IMR-90 (cell line): ENCODE results near the gene GMPPA. TPM values are rescaled to one million over a fixed set of nuclear protein-coding genes. Genes with fewer than 3 reads are reported as not detected.

ENCODE experiments used
- ATAC-seq: fragments of 200-7000 bp; cut with Tn5 transposase; 2 replicates; pipeline ENCODE4 v1.9.1; 2020; ENCODE audit warnings: low read depth, mild to moderate bottlenecking, moderate library complexity
- BruUV-seq: library from RNA; stranded (reverse); fragments of 400-500 nt; replicated peaks from 2 replicates; lab custom pipeline; 2021; lab: Mats Ljungman, UMichigan
- CTCF ChIA-PET: fragments of 300-600 bp; formaldehyde crosslinking; extraction: SDS; loops from one replicate; lab custom pipeline; 2021; ENCODE audit warnings: antibody characterized with exemption; lab: Yijun Ruan, JAX
- POLR2A ChIA-PET: fragments of 300-600 bp; sonication (Branson Sonifier 250); formaldehyde crosslinking; loops from one replicate; lab custom pipeline; 2022; ENCODE audit warnings: antibody characterized with exemption; ENCODE audit not compliant: unreplicated experiment; lab: Charles Lee
- DNase-seq: peaks from one replicate; pipeline ENCODE4 v3.0.0; 2013
- H2AFZ ChIP-seq: replicated peaks from 2 replicates; pipeline ENCODE3; 2013; ENCODE audit warnings: low read length, mild to moderate bottlenecking; ENCODE audit not compliant: poor library complexity
- H2AK5ac ChIP-seq: 2 replicates; pipeline ENCODE4 v1.6.1; 2013; ENCODE audit warnings: low read depth, low read length, inconsistent platforms
- H2AK9ac ChIP-seq: replicated peaks from 2 replicates; pipeline ENCODE3; 2013; ENCODE audit warnings: mild to moderate bottlenecking, low read depth, low read length, moderate library complexity; ENCODE audit not compliant: poor library complexity
- H2BK120ac ChIP-seq: 2 replicates; pipeline ENCODE4 v1.6.1; 2013; ENCODE audit warnings: low read depth, low read length, inconsistent platforms
- H2BK15ac ChIP-seq: 3 replicates; pipeline ENCODE4 v1.6.1; 2013; ENCODE audit warnings: low read depth, low read length, inconsistent platforms
- H2BK20ac ChIP-seq: 2 replicates; pipeline ENCODE4 v1.6.1; 2013; ENCODE audit warnings: low read depth, mild to moderate bottlenecking, inconsistent platforms, low read length, moderate library complexity
- H2BK5ac ChIP-seq: 2 replicates; pipeline ENCODE4 v1.6.1; 2013; ENCODE audit warnings: mild to moderate bottlenecking, low read depth, low read length, inconsistent platforms; ENCODE audit not compliant: poor library complexity, severe bottlenecking
- H3K14ac ChIP-seq: replicated peaks from 2 replicates; pipeline ENCODE4 v1.6.1; 2013; ENCODE audit warnings: low read depth, low read length, inconsistent platforms
- H3K18ac ChIP-seq: 2 replicates; pipeline ENCODE4 v1.6.1; 2013; ENCODE audit warnings: low read depth, low read length, control low read depth
- H3K23ac ChIP-seq: 2 replicates; pipeline ENCODE4 v1.6.1; 2013; ENCODE audit warnings: low read depth, low read length, inconsistent platforms
- H3K27ac ChIP-seq: 2 replicates; pipeline ENCODE4 v1.5.1; 2013; ENCODE audit warnings: mild to moderate bottlenecking, control low read depth, low read length; ENCODE audit not compliant: insufficient read depth
- H3K27me3 ChIP-seq: 2 replicates; pipeline ENCODE4 v1.6.1; 2013; ENCODE audit warnings: low read length; ENCODE audit not compliant: control insufficient read depth, insufficient read depth
- H3K36me3 ChIP-seq: 2 replicates; pipeline ENCODE4 v1.6.1; 2013; ENCODE audit warnings: low read length, mixed read lengths; ENCODE audit not compliant: control insufficient read depth, insufficient read depth
- H3K4ac ChIP-seq: 2 replicates; pipeline ENCODE4 v1.6.1; 2013; ENCODE audit warnings: low read depth, low read length, inconsistent platforms
- H3K4me1 ChIP-seq: 2 replicates; pipeline ENCODE4 v1.6.1; 2013; ENCODE audit warnings: low read length, mixed read lengths; ENCODE audit not compliant: control insufficient read depth, insufficient read depth
- H3K4me2 ChIP-seq: 2 replicates; pipeline ENCODE4 v1.6.1; 2013; ENCODE audit warnings: low read depth, mild to moderate bottlenecking, control low read depth, low read length, moderate library complexity
- H3K4me3 ChIP-seq: 2 replicates; pipeline ENCODE4 v1.5.1; 2013; ENCODE audit warnings: low read depth, mild to moderate bottlenecking, control low read depth, low read length, moderate library complexity; ENCODE audit not compliant: insufficient read depth
- H3K56ac ChIP-seq: 2 replicates; pipeline ENCODE4 v1.6.1; 2013; ENCODE audit warnings: low read length, inconsistent platforms; ENCODE audit not compliant: insufficient read depth; ENCODE audit errors: extremely low read depth
- H3K79me1 ChIP-seq, 2 experiments: 2 replicates each; pipeline ENCODE4 v1.6.1; 2013; ENCODE audit warnings: low read length in 2 of 2, inconsistent platforms in 1 of 2, low read depth in 1 of 2
- H3K9ac ChIP-seq: 2 replicates; pipeline ENCODE4 v1.6.1; 2013; ENCODE audit warnings: low read depth, low read length, control low read depth
- H3K9me1 ChIP-seq: 2 replicates; pipeline ENCODE4 v1.6.1; 2013; ENCODE audit warnings: low read length, inconsistent platforms; ENCODE audit not compliant: insufficient read depth
- H3K9me3 ChIP-seq: 2 replicates; pipeline ENCODE4 v1.6.1; 2013; ENCODE audit warnings: low read length; ENCODE audit not compliant: control insufficient read depth, insufficient read depth
- H4K20me1 ChIP-seq: 2 replicates; pipeline ENCODE4 v1.6.1; 2013; ENCODE audit warnings: low read length, inconsistent platforms; ENCODE audit not compliant: insufficient read depth
- H4K5ac ChIP-seq: 2 replicates; pipeline ENCODE4 v1.6.1; 2013; ENCODE audit warnings: mild to moderate bottlenecking, low read depth, low read length, control low read depth
- H4K8ac ChIP-seq, 2 experiments: 2 replicates each; pipeline ENCODE4 v1.6.1; 2013; ENCODE audit warnings: low read depth in 2 of 2, low read length in 2 of 2, control low read depth in 1 of 2, inconsistent platforms in 1 of 2
- H4K91ac ChIP-seq: 2 replicates; pipeline ENCODE4 v1.6.1; 2013; ENCODE audit warnings: low read depth, low read length, inconsistent platforms; ENCODE audit not compliant: insufficient read depth
- BHLHE40 ChIP-seq: fragments of 150-350 bp; IDR thresholded peaks from 2 replicates; pipeline ENCODE4 v1.6.1; 2016; ENCODE audit warnings: mild to moderate bottlenecking, low read depth, low read length
- CEBPB ChIP-seq: IDR thresholded peaks from 2 replicates; pipeline ENCODE4 v1.6.1; 2012; ENCODE audit warnings: low read depth, low read length, improper control_type of control experiment
- CHD1 ChIP-seq: IDR thresholded peaks from 2 replicates; pipeline ENCODE4 v1.6.1; 2012; ENCODE audit warnings: low read depth, low read length, improper control_type of control experiment
- FOS ChIP-seq: fragments of 150-350 bp; IDR thresholded peaks from 2 replicates; pipeline ENCODE4 v1.6.1; 2016; ENCODE audit warnings: low read depth, low read length
- MAFK ChIP-seq: IDR thresholded peaks from 2 replicates; pipeline ENCODE4 v1.6.1; 2012; ENCODE audit warnings: low read depth, low read length, improper control_type of control experiment
- MAZ ChIP-seq: IDR thresholded peaks from 2 replicates; pipeline ENCODE4 v1.6.1; 2012; ENCODE audit warnings: low read depth, mild to moderate bottlenecking, low read length, improper control_type of control experiment, moderate library complexity, borderline replicate concordance
- MXI1 ChIP-seq: IDR thresholded peaks from 2 replicates; pipeline ENCODE4 v1.6.1; 2012; ENCODE audit warnings: low read depth, mild to moderate bottlenecking, low read length, moderate library complexity, borderline replicate concordance
- POLR2A ChIP-seq: IDR thresholded peaks from 2 replicates; pipeline ENCODE4 v1.6.1; 2012; ENCODE audit warnings: mild to moderate bottlenecking, low read depth, low read length
- RAD21 ChIP-seq: IDR thresholded peaks from 2 replicates; pipeline ENCODE4 v1.6.1; 2012; ENCODE audit warnings: low read length, improper control_type of control experiment
- RCOR1 ChIP-seq: IDR thresholded peaks from 2 replicates; pipeline ENCODE4 v1.6.1; 2012; ENCODE audit warnings: mild to moderate bottlenecking, low read length, improper control_type of control experiment; ENCODE audit not compliant: insufficient replicate concordance
- RFX5 ChIP-seq: IDR thresholded peaks from 2 replicates; pipeline ENCODE4 v1.8.0; 2012; ENCODE audit warnings: low read depth, mild to moderate bottlenecking, low read length, moderate library complexity
- SMC3 ChIP-seq: fragments of 150-350 bp; IDR thresholded peaks from 2 replicates; pipeline ENCODE4 v1.6.1; 2016; ENCODE audit warnings: low read depth, mild to moderate bottlenecking, antibody characterized with exemption, low read length, moderate library complexity
- USF2 ChIP-seq: fragments of 150-350 bp; IDR thresholded peaks from 2 replicates; pipeline ENCODE4 v1.6.1; 2017; ENCODE audit warnings: mild to moderate bottlenecking, antibody characterized with exemption, low read length, low read depth
- WGBS, 2 experiments: methylation state at CpG; one replicate each; pipeline versions ENCODE4 v1.1.5 to v1.1.7; 2013; ENCODE audit warnings: missing lambda C conversion rate in 2 of 2; ENCODE audit not compliant: insufficient read length in 1 of 2; ENCODE audit errors: extremely low coverage in 2 of 2; 5-methylcytosine and 5-hydroxymethylcytosine counted together
- dilution Hi-C: fragments of 300-500 bp; cut with HindIII; formaldehyde crosslinking; loops from one replicate; pipeline ENCODE4 v1.14.3; 2018; ENCODE audit warnings: low sequenced_read_pairs; ENCODE audit not compliant: unreplicated experiment
- in situ Hi-C: fragments of 300-500 bp; cut with MboI; formaldehyde crosslinking; loops from 3 replicates; pipeline ENCODE4 v1.14.3; 2019; ENCODE audit warnings: low sequenced_read_pairs, inconsistent platforms, mixed read lengths
- intact Hi-C: fragments of 100-400 bp; cut with micrococcal nuclease; formaldehyde crosslinking; loops from 2 replicates; pipeline ENCODE4 v1.10.0; 2022
- polyA plus RNA-seq, 3 experiments: library from polyadenylated mRNA; depleted of rRNA; stranded (reverse); fragments of >200 nt; gene quantifications; 2 replicates each; pipeline ENCODE4 v1.2.3, GENCODE V29; 2012; ENCODE audit warnings: low replicate concordance in 1 of 3
- total RNA-seq: library from RNA; depleted of rRNA; stranded (reverse); fragments of >200 nt; gene quantifications from 2 replicates; pipeline ENCODE4 v1.2.3, GENCODE V29; 2012
- TF ChIP-seq, protein P1 (sequence below): conservative IDR thresholded peaks from 2 replicates; pipeline ENCODE4 v1.5.1; 2012; ENCODE audit warnings: mild to moderate bottlenecking, low read depth, low read length, improper control_type of control experiment

Gene GMPPA
- total and polyA plus RNA-seq, 2 of the 4 experiments (the other 2 are of a cell fraction) = 103 to 134 TPM

- H2BK15ac ChIP-seq = no peak overlapping the region
- intact Hi-C loops = no loop called here
- no peak overlapping the region for H2AK5ac ChIP-seq
- ChIA-PET POLR2A (no interaction called here), CTCF (no interaction called here)
- H3K4ac ChIP-seq = no peak overlapping the region
- no peak overlapping the region for H3K9ac ChIP-seq
- ATAC-seq = no peak
- H3K9me3 ChIP-seq = no peaks in the 10 kb centered on the region
- no peak overlapping the region for H2BK20ac ChIP-seq
- H3K14ac ChIP-seq = no peak overlapping the region
- no peaks in the 10 kb centered on the region for H3K27me3 ChIP-seq
- H4K91ac ChIP-seq = no peak overlapping the region
- dilution Hi-C loops = no loop called here
- H3K27ac ChIP-seq = no peak overlapping the region
- H3K79me1 ChIP-seq = no peaks in the 10 kb centered on the region
- TF ChIP-seq SMC3 (no peak), USF2 (no peak), RAD21 (no peak), CEBPB (no peak), MXI1 (no peak), MAZ (no peak), POLR2A (no peak), CHD1 (no peak), RCOR1 (no peak), RFX5 (no peak), MAFK (no peak), FOS (no peak), BHLHE40 (no peak)
- TF ChIP-seq, protein P1, sequence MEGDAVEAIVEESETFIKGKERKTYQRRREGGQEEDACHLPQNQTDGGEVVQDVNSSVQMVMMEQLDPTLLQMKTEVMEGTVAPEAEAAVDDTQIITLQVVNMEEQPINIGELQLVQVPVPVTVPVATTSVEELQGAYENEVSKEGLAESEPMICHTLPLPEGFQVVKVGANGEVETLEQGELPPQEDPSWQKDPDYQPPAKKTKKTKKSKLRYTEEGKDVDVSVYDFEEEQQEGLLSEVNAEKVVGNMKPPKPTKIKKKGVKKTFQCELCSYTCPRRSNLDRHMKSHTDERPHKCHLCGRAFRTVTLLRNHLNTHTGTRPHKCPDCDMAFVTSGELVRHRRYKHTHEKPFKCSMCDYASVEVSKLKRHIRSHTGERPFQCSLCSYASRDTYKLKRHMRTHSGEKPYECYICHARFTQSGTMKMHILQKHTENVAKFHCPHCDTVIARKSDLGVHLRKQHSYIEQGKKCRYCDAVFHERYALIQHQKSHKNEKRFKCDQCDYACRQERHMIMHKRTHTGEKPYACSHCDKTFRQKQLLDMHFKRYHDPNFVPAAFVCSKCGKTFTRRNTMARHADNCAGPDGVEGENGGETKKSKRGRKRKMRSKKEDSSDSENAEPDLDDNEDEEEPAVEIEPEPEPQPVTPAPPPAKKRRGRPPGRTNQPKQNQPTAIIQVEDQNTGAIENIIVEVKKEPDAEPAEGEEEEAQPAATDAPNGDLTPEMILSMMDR = no peak
- no peak overlapping the region for H2AFZ ChIP-seq
- H4K5ac ChIP-seq = no peak overlapping the region
- no peaks in the 10 kb centered on the region for H3K9me1 ChIP-seq
- H2BK5ac ChIP-seq = no peak overlapping the region
- no TSS peak for BruUV-seq
- no peaks in the 10 kb centered on the region for H3K4me1 ChIP-seq
- in situ Hi-C loops = no loop called here
- peaks cover 35% of the 10 kb centered on the region for H3K36me3 ChIP-seq
- H4K20me1 ChIP-seq = no peaks in the 10 kb centered on the region
- H3K23ac ChIP-seq = no peak overlapping the region
- H3K18ac ChIP-seq = no peak overlapping the region
- H2AK9ac ChIP-seq = no peak overlapping the region
- no peak overlapping the region for H4K8ac ChIP-seq
- no peak overlapping the region for H2BK120ac ChIP-seq
- DNase-seq = no peak
- 89% methylated on average over 3 of the region's 17 CpGs; no CpG with 5 or more reads in 1 of the 2 experiments for WGBS, 2 experiments
- H3K4me2 ChIP-seq = no peak overlapping the region
- no peak overlapping the region for H3K56ac ChIP-seq
- H3K4me3 ChIP-seq = no peak overlapping the region
Observed at GRCh38 chr2:219482674-219483405, 15.9 kb upstream of the GMPPA start.
